Neural cell (in vitro differentiated cells): ENCODE measurements around the gene PDE6A.

ENCODE experiments used
- EP300 ChIP-seq: fragments of 450-650 bp; conservative IDR thresholded peaks from 2 replicates; pipeline ENCODE4 v1.6.1; 2014; ENCODE audit warnings: antibody characterized with exemption, mild to moderate bottlenecking, moderate library complexity; ENCODE audit not compliant: poor library complexity, severe bottlenecking
- EZH2 ChIP-seq: fragments of 200-600, 300-800 bp; shearing (Covaris generic), sonication (generic); IDR thresholded peaks from 2 replicates; pipeline ENCODE4 v1.6.1; 2014; ENCODE audit warnings: antibody characterized with exemption, low read length, borderline replicate concordance, mild to moderate bottlenecking; ENCODE audit not compliant: insufficient read depth, poor library complexity, severe bottlenecking
- TF ChIP-seq, protein P1 (sequence below): fragments of 450-650 bp; IDR thresholded peaks from 2 replicates; pipeline ENCODE4 v1.5.1; 2014; ENCODE audit warnings: antibody characterized with exemption, mild to moderate bottlenecking, moderate library complexity; ENCODE audit not compliant: poor library complexity, severe bottlenecking

DNA sequence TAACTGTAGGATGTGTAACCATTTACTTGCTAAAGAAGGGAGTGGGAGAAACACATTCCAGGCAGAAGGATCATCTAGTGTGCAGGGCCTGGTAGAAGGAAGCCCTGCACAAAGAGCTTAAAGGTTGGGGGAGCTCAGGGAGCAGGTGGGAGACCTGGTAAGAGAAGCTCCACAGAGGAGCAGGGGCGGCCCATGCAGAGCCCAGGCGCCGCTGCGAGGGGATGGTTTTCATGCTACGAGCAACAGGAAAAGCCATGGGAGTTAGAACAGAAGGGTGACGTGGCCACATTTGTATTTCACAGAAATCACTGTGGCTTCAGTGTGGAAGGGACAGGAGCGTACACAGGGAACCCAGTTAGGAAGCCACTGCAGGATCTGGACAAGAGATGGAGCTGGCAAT lies 73.1 kb downstream of the PDE6A start:
- TF ChIP-seq, protein P1, sequence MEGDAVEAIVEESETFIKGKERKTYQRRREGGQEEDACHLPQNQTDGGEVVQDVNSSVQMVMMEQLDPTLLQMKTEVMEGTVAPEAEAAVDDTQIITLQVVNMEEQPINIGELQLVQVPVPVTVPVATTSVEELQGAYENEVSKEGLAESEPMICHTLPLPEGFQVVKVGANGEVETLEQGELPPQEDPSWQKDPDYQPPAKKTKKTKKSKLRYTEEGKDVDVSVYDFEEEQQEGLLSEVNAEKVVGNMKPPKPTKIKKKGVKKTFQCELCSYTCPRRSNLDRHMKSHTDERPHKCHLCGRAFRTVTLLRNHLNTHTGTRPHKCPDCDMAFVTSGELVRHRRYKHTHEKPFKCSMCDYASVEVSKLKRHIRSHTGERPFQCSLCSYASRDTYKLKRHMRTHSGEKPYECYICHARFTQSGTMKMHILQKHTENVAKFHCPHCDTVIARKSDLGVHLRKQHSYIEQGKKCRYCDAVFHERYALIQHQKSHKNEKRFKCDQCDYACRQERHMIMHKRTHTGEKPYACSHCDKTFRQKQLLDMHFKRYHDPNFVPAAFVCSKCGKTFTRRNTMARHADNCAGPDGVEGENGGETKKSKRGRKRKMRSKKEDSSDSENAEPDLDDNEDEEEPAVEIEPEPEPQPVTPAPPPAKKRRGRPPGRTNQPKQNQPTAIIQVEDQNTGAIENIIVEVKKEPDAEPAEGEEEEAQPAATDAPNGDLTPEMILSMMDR: no peak
- no peak for TF ChIP-seq EP300
- no peak for TF ChIP-seq EZH2
